Measurements from ENCODE around the gene CNTNAP2.

DNA sequence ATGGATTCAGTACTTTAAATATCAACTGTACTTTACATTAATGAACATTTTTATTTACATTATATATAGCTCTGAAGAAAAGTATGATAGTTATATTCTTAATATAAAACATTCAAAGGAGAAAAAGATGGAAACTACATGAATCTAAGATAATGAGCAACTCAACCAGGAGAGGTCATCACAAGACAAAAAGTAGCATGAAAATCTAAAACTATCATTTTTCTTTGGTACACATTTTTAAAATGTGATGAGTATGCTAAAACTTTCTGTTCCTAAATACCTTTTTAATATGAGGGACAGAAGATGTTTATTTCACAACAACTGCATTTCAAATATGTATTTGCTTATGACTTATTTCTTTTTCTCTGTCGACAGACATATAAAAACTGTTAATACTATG lies 2.4 kb downstream of the CNTNAP2 start:
- TF ChIP-seq POLR2AphosphoS5 (IDR thresholded peaks at IDR 0.05) (no peak), POLR2A (IDR thresholded peaks at IDR 0.05) (no peak)
- TF ChIP-seq, protein P1, sequence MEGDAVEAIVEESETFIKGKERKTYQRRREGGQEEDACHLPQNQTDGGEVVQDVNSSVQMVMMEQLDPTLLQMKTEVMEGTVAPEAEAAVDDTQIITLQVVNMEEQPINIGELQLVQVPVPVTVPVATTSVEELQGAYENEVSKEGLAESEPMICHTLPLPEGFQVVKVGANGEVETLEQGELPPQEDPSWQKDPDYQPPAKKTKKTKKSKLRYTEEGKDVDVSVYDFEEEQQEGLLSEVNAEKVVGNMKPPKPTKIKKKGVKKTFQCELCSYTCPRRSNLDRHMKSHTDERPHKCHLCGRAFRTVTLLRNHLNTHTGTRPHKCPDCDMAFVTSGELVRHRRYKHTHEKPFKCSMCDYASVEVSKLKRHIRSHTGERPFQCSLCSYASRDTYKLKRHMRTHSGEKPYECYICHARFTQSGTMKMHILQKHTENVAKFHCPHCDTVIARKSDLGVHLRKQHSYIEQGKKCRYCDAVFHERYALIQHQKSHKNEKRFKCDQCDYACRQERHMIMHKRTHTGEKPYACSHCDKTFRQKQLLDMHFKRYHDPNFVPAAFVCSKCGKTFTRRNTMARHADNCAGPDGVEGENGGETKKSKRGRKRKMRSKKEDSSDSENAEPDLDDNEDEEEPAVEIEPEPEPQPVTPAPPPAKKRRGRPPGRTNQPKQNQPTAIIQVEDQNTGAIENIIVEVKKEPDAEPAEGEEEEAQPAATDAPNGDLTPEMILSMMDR (IDR thresholded peaks at IDR 0.05): no peak

All from suprapubic skin (tissue), 4 donors.